ENCODE measurements around the gene TSKU.

GRCh38 chr11:76740772-76741171, 42.4 kb upstream of the TSKU start:
- TF ChIP-seq POLR2A (IDR thresholded peaks at IDR 0.05) (no peak), POLR2AphosphoS5 (IDR thresholded peaks at IDR 0.05) (no peak)
- TF ChIP-seq, protein P1, sequence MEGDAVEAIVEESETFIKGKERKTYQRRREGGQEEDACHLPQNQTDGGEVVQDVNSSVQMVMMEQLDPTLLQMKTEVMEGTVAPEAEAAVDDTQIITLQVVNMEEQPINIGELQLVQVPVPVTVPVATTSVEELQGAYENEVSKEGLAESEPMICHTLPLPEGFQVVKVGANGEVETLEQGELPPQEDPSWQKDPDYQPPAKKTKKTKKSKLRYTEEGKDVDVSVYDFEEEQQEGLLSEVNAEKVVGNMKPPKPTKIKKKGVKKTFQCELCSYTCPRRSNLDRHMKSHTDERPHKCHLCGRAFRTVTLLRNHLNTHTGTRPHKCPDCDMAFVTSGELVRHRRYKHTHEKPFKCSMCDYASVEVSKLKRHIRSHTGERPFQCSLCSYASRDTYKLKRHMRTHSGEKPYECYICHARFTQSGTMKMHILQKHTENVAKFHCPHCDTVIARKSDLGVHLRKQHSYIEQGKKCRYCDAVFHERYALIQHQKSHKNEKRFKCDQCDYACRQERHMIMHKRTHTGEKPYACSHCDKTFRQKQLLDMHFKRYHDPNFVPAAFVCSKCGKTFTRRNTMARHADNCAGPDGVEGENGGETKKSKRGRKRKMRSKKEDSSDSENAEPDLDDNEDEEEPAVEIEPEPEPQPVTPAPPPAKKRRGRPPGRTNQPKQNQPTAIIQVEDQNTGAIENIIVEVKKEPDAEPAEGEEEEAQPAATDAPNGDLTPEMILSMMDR (IDR thresholded peaks at IDR 0.05), result no peak
